GM18505 (cell line): ENCODE measurements around the gene CNTN5.
A peak's percentile ranks its signal among the peaks of the same experiment; 100 is the strongest.
"Not testable (repeated sequence)": the region's sequence is repeated elsewhere in the genome, so short reads cannot be mapped to it uniquely, and the experiment has no call there.

Experiments
- ATAC-seq: cut with Tn5 transposase; IDR thresholded peaks from one replicate; pipeline ENCODE4 v1.9.1; 2021; ENCODE audit not compliant: unreplicated experiment
- POLR2A ChIP-seq: IDR thresholded peaks from 4 replicates; pipeline ENCODE4 v1.6.1; 2011; ENCODE audit warnings: borderline replicate concordance; ENCODE audit not compliant: insufficient read depth, insufficient read length; ENCODE audit errors: extremely low read depth

Gene CNTN5

GRCh38 chr11:99098751-99099150 is 78.0 kb downstream of the CNTN5 start:
- peak; percentile 78 for ATAC-seq
- no peak for TF ChIP-seq POLR2A

DNA sequence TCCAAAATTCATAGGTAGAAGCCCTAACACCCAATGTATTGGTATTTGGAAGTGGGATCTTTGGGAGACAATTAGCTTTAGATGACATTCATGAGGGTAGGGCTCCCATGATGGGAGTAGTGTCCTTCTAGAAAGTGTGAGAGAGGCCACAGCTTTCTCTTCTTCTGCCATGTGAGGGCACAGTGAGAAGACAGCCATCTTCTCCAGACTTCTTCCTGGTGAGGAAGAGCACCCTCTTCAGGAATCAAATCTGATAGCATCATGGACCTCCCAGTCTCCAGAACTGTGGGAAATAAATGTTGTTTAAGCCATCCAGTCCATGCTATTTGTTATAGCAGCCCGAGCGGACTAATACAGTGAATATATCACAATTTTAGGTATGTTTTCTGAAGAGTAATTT is 96.9 kb downstream of the CNTN5 start:
- ATAC-seq = no peak
- TF ChIP-seq POLR2A = no peak

GRCh38 chr11:99133862-99134261 is 113.1 kb downstream of the CNTN5 start:
- not testable (repeated sequence) for ATAC-seq

DNA sequence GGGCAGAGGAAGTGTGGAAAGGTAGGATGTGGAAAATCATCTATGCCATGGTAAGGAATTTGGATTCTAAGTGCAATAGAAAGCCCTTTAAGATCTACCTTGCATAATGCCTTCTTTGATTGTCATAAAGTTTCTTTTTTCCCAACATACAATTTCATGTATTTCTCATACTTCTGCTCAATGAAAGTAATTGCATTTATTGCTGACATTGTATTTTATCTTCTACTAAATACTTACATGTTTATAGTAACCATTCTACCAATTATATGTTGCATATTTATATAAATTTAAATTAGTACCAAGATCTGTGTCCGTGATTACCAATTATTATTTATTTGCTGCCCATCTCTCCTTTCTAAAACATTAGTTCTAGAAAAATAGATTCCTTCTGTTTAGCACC is 114.8 kb downstream of the CNTN5 start:
- ATAC-seq = no peak

DNA sequence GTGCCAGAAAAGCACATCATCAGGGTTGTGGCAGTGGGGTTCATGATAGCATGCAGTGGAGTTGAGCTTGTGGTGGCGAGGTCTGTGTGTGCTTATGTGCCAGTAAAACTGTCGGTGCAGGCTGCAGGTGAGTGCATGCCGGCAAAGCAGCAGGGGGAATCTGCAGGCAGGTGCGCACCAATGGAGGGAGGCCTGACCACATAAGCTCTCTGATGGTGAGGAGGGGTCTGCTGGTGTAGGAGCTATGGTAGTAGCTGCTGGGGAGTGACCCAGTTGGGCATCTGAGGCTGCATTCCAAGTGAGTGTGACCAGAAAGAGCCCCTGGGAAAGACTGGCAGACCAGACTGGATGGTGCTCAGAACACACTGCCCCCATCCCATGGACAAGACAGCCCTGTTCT is 121.5 kb downstream of the CNTN5 start:
- no peak for TF ChIP-seq POLR2A
- no peak for ATAC-seq

More for the DNA sequence above, 114.8 kb downstream of the CNTN5 start:
- no peak for TF ChIP-seq POLR2A

GRCh38 chr11:99148352-99148751 is 127.6 kb downstream of the CNTN5 start:
- no peak for ATAC-seq
- no peak for TF ChIP-seq POLR2A

DNA sequence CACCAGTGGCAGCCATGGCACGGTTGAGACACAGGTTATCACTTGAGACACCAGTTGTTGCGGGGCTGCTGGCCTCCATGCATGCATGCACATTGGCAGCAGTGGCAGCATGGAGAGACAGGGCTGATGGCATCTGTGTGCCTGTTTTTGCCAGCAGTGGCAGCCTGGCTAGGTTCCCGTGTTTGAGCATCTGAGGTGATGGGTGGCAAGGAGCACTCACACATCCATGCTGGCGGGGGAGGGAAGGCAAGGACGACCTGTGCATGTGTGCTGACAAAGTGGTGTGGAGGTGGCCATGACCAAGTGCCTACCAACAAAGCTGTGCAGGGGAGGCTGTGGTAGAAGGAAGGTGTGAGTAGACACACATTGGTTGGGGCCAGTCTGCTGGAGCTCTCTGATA is 133.5 kb downstream of the CNTN5 start:
- no peak for TF ChIP-seq POLR2A
- no peak for ATAC-seq

DNA sequence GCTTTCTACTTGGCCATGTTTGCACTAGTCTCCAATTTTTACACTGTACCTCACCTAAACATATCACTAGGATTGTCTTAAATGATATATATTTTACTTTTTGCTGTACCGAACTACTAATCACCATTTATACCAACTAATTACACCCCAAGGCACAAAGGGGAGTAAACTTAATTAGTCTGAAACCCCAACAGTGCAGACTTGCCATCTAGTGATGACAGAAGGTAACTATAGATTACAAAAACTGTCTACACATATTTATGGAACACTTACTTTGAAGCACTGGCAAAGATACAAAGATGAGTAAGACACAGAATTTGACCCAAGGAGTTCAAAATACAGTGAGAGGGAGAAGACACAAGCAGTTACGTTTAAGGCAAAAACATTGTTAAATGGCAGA is 139.7 kb downstream of the CNTN5 start:
- no peak for TF ChIP-seq POLR2A

GRCh38 chr11:99162819-99163218 is 142.1 kb downstream of the CNTN5 start:
- TF ChIP-seq POLR2A = no peak
- no peak for ATAC-seq

More for the DNA sequence above, 139.7 kb downstream of the CNTN5 start:
- no peak for ATAC-seq

GRCh38 chr11:99170591-99170990 is 149.8 kb downstream of the CNTN5 start:
- no peak for TF ChIP-seq POLR2A
- ATAC-seq = no peak

DNA sequence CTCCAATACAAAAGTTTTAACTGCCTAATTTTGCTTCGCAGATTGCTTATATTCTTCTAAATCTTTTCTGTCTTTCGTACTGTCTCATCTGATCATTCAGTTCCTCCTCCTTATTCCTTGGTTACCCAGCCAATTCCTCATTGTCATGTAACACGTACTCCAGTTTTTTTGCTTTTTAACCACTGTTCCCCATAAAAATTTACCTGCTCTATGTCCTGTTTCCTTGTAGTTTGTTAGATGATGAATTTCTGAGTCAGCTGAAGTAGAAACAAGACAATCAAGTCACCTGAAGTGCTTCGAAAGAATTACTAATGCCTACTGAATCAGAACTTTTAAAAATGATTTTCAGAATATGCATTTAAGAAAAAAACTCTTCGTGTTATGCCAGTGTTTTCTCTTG is 150.6 kb downstream of the CNTN5 start:
- no peak for TF ChIP-seq POLR2A
- ATAC-seq = no peak

- no peak for ATAC-seq
- TF ChIP-seq POLR2A = no peak
These were observed 155.7 kb downstream of the CNTN5 start for GRCh38 chr11:99176430-99176829.

DNA sequence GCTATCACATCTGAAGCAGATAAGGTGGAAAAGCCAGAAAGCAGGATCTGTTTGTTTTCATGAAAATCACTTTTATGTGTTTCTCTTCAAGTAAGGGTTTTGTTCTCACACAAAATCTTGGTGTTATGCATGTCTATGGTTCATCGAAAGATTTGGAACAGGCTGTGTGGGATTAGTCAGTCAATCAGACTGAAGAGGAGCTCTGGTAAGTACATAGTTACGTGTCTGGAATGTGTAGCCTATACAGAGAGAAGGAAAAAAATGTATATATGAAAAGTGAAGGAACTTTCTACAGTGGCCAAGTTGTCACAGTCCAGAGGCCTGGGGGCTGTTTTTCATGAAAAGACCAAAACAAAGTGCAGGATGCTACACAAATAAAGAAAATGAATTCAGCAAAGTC is 156.7 kb downstream of the CNTN5 start:
- no peak for ATAC-seq
- no peak for TF ChIP-seq POLR2A

- TF ChIP-seq POLR2A = no peak
- ATAC-seq = no peak
These were observed 163.4 kb downstream of the CNTN5 start for GRCh38 chr11:99184146-99184545.

GRCh38 chr11:99188221-99188620 is 167.5 kb downstream of the CNTN5 start:
- TF ChIP-seq POLR2A = no peak
- no peak for ATAC-seq
